Cerebellar nuclear complex (tissue), 1 donor: ENCODE data around the gene CBLN3.
"Not testable (repeated sequence)": the region's sequence is repeated elsewhere in the genome, so short reads cannot be mapped to it uniquely, and the experiment has no call there.

Experiments used
- DNase-seq, 2 experiments: peaks; one replicate each; lab custom pipeline; 2025; lab: John Stamatoyannopoulos, UW

Gene CBLN3

GRCh38 chr14:24429395-24430142 is at the start of gene CBLN3, which contains the start of gene KHNYN:
Gene CBLN3, minus strand, starts transcription at chr14:24429668. Its CDS starts 614 bp downstream, at chr14:24429054.
Gene KHNYN, plus strand, starts transcription at chr14:24429954. Its CDS starts 777 bp downstream, at chr14:24430731.
- DNase-seq: no peak

DNA sequence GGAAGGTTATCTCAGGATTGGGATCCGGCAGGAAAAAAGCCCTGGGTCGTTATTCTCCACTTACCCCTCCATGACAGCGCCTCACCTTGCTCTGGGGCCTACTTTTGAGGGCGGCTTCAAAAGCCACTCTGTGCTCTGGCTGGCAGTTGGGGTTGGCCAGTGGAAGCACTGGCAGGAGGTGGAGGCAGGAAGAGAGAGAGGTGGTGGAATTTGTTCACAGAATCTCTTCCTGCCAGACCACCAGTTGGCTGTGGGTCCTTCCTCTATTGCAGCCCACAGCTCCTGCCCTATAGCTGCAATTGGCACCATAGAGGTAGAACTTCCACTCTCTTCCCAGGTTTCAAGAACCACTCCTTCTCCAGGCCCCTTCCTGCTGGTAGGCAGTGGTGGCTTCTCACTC is 45.8 kb upstream of the CBLN3 start:
- no peak for DNase-seq

GRCh38 chr14:24473211-24473610 is 43.7 kb upstream of the CBLN3 start:
- no peak for DNase-seq

DNA sequence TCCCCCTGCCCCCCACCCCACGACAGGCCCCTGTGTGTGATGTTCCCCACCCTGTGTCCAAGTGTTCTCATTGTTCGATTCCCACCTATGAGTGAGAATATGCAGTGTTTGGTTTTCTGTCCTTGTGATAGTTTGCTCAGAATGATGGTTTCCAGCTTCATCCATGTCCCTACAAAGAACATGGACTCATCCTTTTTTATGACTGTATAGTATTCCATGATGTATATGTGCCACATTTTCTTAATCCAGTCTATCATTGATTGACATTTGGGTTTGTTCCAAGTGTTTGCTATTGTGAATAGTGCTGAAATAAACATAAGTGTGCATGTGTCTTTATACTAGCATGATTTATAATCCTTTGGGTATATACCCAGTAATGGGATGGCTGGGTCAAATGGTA is 41.0 kb upstream of the CBLN3 start:
- DNase-seq: not testable (repeated sequence)

DNA sequence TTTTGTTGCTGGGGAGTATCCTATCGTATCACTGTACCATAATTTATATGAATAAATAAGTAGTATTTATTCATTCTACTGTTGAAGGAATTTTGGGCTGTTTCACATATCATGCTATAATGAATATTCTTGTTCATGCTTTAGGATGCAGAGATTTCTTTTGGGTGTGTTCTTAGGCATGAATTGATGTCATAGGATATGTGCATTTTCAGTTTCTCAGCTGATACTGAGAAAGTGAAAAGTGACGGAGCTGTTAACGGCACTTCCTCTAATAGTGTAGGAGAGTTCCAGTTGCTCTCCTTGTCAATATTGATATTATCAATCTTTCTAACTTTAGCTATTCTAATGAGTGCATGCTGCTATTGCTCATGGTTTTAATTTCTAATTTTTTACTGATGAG is 36.3 kb upstream of the CBLN3 start:
- no peak for DNase-seq

GRCh38 chr14:24465368-24465767 is 35.9 kb upstream of the CBLN3 start:
- DNase-seq: no peak

DNA sequence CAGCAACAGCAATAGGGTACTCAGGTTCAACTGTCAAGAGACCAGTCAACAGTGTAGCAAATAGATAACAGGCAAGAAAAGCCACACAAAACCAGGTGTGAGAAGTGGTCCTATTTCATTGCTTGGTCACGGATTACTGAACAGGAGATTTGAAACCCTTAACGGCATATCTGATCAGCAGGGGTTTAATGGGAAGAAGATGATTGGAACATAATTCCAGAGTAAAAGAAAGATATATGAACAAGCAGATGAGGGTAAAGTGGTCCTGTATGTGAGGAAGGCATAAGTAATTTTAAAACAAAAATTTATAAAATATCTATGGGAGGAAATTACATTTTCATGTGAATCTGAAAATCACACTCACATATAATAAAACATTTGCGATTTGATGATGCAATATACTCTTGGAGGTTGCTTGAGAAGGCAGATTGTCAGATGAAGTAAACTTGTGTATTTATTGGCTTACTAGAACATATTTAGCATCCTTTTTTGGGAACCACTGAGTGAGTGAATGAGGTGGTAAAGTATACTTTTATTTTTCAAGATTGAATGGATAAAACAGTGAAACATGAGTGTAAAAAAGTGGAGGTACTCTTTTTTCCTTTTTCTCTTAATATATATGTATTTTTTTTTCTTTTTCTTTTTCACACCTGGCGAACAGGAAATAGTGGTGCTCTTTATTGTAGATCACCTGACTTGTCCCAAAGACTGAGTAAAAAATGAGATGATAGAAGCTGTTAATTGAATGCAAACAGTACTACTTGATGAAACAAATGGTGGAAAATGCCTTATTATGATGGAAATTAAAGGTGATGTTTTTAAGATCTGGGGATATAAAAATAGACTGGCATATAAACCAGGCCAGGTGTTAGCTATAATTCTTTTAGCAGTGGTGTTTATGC is 34.7 kb upstream of the CBLN3 start:
- DNase-seq: no peak

GRCh38 chr14:24463017-24463883 is 33.8 kb upstream of the CBLN3 start:
- DNase-seq: no peak

DNA sequence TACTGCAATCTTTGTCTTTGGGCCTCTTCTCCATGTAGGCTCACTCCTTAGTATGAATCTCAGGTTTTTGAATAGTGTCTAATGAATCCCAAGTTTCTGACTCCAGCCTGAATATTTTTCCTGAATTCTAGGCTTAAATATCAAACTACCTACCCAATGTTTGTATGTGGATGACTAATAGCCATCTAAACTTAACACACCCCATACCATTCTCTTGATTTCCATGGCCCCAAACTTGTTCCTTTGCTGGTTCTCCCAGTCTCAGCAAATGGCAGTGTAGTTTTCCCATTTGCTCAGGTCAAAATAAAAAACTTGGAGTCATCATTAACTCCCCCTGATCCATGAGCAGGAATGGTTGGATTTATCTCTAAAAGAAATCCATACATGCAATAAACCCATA is 31.9 kb upstream of the CBLN3 start:
- no peak for DNase-seq

DNA sequence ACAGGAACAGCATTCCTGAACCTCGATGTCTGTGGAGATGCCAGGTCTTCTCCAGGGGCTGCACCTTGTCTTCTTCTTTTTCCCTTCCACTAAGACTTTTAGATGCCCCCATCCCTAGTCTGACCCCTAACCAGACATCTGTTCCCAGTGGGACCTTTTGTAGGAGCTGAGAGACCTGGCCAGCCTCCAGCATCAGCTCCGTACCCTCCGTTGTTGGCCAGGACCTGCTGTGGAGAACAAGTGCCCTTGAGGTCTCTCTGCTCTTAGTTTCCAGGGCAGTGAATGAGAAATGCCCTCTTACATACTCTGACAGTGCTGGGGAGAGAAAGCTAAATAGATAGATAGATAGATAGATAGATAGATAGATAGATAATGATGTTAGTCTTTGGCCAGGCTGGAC is 29.9 kb upstream of the CBLN3 start:
- no peak for DNase-seq

- no peak for DNase-seq
Observed at GRCh38 chr14:24458736-24459135, 29.3 kb upstream of the CBLN3 start.

DNA sequence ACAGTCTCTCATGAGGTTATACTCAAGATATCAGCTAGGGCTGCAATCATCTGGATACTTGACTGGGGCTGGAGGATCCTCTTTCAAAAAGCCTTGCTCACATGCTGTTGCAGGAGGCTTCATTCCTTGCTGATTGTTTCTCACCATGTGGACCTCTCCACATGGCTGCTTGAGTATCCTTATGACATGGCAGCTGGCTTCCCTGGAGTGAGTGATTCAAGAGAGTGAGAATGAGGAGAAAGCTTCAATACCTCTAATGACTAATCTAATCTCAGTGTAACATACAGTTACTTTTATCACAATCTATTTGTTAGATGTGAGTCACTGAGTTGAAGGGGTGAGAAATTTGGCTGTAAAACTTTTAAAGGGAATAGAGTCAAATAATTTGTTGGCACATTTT is 27.5 kb upstream of the CBLN3 start:
- no peak for DNase-seq

DNA sequence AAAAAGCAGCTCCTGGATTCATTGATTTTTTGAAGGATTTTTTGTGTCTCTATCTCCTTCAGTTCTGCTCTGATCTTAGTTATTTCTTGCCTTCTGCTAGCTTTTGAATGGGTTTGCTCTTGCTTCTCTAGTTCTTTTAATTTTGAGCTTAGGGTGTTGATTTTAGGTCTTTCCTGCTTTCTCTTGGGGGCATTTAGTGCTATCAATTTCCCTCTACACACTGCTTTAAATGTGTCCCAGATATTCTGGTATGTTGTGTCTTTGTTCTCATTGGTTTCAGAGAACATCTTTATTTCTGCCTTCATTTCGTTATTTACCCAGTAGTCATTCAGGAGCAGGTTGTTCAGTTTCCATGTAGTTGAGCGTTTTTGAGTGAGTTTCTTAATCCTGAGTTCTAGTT is 21.4 kb upstream of the CBLN3 start:
- not testable (repeated sequence) for DNase-seq

DNA sequence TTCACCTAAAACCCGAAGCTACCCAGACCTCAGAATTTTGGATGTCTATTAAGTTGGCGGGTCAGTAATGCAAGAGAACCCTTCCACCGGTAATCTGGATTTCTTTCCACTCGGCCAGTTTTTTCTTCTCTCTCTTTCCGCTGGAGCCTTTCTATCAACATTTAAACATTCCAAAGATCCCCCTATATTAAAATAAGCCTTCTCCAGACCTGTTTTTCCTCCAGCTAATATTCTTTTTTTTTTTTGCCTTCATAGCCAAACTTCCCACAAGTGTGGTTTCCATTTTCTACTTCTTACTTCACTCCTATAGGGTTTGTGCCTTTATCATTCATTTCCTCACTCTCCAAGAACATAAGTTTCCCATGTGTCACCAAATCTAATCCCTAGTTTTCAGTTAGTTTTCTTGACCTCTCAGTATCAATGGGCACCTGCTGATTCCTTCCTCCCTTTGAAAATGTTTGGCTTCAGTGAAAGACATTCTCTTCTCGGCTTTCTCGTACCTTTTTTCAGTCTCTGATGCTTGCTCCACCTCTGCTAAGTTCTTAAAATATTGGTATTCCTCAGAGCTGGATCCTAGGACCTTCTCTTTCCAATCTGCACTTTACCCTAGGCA is 13.7 kb upstream of the CBLN3 start:
- no peak for DNase-seq

GRCh38 chr14:24442240-24443052 is 13.0 kb upstream of the CBLN3 start, which contains the start of gene SDR39U1:
Gene SDR39U1, minus strand, starts transcription at chr14:24442776. Its CDS starts 7 bp downstream, at chr14:24442769.
- DNase-seq: peak; percentile 80 to 98

- DNase-seq: no peak
Observed at GRCh38 chr14:24441904-24442239, 12.4 kb upstream of the CBLN3 start.

GRCh38 chr14:24441485-24441884 is 12.0 kb upstream of the CBLN3 start:
- no peak for DNase-seq

DNA sequence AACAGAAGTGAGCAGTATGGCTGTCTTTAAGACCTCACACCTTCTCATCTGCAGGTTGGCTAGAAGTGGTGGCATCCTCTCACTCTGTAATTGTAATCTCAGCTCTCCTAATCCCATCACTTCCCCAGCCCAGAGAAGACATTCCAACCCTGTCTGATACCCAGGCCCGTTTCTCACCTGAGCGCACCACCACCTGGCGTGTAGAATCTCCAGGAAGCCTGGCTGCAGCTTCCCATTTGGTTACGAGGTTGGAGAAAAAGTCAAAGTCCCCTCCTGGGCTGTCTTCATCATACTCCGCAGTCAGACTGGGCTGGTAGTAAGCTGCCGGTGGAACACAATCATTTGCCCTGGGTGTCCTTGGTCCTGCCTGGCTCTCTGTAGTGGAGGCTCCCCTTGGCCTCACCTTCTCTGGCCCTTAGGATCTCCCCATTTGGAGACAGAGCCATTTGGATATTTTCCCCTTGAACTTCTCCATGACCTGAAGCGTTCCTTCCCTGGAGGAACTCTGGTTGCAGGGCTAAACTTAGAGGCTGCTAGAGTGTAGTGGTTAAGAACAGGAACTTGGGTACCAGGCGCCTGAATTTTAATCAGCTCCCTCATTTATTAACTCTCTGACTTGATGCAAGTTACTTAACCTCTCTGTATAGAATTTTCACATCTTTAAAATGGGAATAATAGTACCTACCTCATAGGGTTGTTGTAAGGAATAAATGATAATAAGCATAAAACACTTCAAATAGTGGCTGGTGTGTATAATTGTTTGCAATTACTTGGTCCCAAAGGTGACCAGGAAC is 11.3 kb upstream of the CBLN3 start:
- DNase-seq: no peak

GRCh38 chr14:24439830-24440605 is 10.6 kb upstream of the CBLN3 start:
- no peak for DNase-seq
